Inferior parietal cortex (tissue), 1 donor: ENCODE measurements around the gene NIM1K.
"Not testable (repeated sequence)": the region's sequence is repeated elsewhere in the genome, so short reads cannot be mapped to it uniquely, and the experiment has no call there.

Experiments
- DNase-seq: peaks from one replicate; pipeline ENCODE4 v3.0.0-alpha.2; 2016; ENCODE audit errors: extremely low spot score

Gene NIM1K

GRCh38 chr5:43230707-43231106 is 38.7 kb downstream of the NIM1K start:
- DNase-seq = no peak

- DNase-seq = no peak
These were observed 40.0 kb downstream of the NIM1K start for GRCh38 chr5:43231977-43232376.

GRCh38 chr5:43232943-43233833 is 41.2 kb downstream of the NIM1K start:
- DNase-seq = no peak

GRCh38 chr5:43233946-43234345 is 41.9 kb downstream of the NIM1K start:
- DNase-seq = no peak

- DNase-seq = no peak
These were observed 44.8 kb downstream of the NIM1K start for GRCh38 chr5:43236653-43237355.

GRCh38 chr5:43242196-43242595 is 50.2 kb downstream of the NIM1K start:
- DNase-seq = no peak

GRCh38 chr5:43243270-43243669 is 51.2 kb downstream of the NIM1K start:
- no peak for DNase-seq

GRCh38 chr5:43244823-43245565 is 53.0 kb downstream of the NIM1K start:
- DNase-seq = no peak

GRCh38 chr5:43245724-43246385 is 53.8 kb downstream of the NIM1K start:
- DNase-seq = no peak

GRCh38 chr5:43251754-43252153 is 59.7 kb downstream of the NIM1K start:
- DNase-seq = no peak

- no peak for DNase-seq
These were observed 63.7 kb downstream of the NIM1K start for GRCh38 chr5:43255704-43256103.

GRCh38 chr5:43256261-43256966 is 64.4 kb downstream of the NIM1K start:
- DNase-seq = no peak

- DNase-seq = no peak
These were observed 66.1 kb downstream of the NIM1K start for GRCh38 chr5:43258116-43258515.

GRCh38 chr5:43262269-43262668 is 70.2 kb downstream of the NIM1K start:
- DNase-seq = not testable (repeated sequence)

GRCh38 chr5:43268188-43268820 is 76.3 kb downstream of the NIM1K start:
- no peak for DNase-seq

- DNase-seq = no peak
These were observed 78.6 kb downstream of the NIM1K start for GRCh38 chr5:43270645-43271044.

GRCh38 chr5:43273552-43273951 is 81.5 kb downstream of the NIM1K start:
- no peak for DNase-seq

GRCh38 chr5:43274435-43275114 is 82.5 kb downstream of the NIM1K start:
- no peak for DNase-seq

GRCh38 chr5:43275391-43275790 is 83.4 kb downstream of the NIM1K start:
- no peak for DNase-seq
